Left lobe of liver (tissue), 2 donors: ENCODE results near the gene RNPS1. TPM values are rescaled to one million over a fixed set of nuclear protein-coding genes. Genes with fewer than 3 reads are reported as not detected.
A peak's percentile ranks its signal among the peaks of the same experiment; 100 is the strongest.
"Not testable (repeated sequence)": the region's sequence is repeated elsewhere in the genome, so short reads cannot be mapped to it uniquely, and the experiment has no call there.

Source experiments
- ATAC-seq: fragments of 200-7000 bp; cut with Tn5 transposase; one replicate; pipeline ENCODE4 v1.9.1; 2020; ENCODE audit warnings: mild to moderate bottlenecking, moderate library complexity
- DNase-seq: peaks from one replicate; pipeline ENCODE4 v3.0.0-alpha.2; 2020; ENCODE audit warnings: low spot score
- total RNA-seq: library from RNA; stranded (reverse); gene quantifications from one replicate; pipeline ENCODE4 v1.2.1, GENCODE V29; 2021
- donor health status: DM: no; HTN: no; CAD: no; lungs with moderate emphysema.
- donor health status: DM: no; HTN: yes; CAD: no.

RNPS1 gene
- total RNA-seq, 1 donor from 2014 or later: 32.1 TPM

DNA sequence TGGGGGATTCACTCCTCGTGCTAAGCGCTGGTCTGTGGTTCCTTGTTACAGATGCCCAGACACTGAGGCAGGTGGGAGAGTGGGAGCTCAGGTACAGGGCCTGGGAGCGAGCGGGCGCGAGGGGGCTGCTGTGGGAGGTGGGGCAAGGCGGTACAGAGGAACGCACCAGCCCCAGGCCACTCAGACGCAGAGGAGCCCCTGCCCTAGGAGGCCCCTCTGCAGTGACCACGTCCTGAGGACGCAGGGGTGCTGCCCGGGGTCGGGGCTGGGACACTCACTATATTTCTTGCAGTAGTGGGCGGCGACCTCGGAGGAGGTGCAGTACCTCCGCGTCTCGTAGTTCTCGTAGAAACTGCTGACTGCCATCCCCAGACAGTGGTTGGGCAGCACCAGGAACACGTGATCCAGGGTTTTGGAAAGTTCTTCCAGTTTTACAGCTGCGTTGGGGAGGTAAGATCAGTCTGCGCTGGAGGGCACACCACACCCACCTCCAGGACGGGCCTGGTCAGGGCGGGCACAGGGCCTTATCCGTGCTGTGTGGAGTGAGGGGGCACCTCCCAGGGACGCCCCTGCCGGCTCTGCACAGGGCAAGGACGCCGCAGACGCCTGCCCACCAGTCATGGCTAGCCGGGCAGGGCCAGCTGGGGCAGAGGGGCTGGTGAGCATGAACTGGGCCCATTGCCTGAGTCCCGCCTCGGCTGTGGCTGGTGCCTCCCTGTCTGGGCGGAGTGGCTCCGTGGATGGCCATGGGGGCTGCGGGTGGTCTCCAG, 16.3 kb upstream of the RNPS1 start:
- DNase-seq: no peak

DNA sequence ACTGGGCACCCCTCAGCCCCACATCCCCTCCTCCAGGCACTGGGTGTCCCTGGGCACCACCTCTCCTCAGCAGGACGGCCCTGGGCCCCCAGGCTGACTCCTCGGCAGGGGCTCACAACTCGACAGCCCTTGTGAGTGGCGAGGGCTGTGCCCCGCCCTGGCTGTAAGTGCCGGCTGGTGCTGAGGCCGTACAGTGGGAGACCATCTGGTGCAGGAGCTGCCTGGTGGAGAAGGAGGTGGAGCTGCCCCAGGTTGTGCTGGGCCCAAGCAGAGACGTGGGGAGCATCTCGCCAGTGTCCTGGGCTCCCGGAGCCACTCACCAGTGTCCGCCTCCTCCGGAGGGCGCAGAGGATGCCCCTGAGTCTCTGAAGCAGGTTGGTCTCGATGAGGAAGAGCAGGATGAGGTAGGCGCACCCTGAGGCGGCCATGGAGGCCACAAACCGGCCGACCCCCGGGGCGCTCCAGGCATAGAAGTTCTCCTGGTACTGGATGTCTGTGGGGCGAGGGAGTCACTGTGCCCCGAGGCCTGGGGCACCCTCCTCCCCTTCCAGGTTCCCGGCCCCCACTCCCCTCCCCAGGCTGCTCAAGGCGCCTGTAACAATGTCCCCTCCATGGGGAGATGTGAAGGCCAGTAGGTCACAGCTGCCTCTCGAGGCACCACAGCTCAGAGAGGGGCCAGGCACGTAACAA, 15.1 kb upstream of the RNPS1 start:
- ATAC-seq (no peak), DNase-seq (no peak)

More for the DNA sequence above, 16.3 kb upstream of the RNPS1 start:
- ATAC-seq: no peak

DNA sequence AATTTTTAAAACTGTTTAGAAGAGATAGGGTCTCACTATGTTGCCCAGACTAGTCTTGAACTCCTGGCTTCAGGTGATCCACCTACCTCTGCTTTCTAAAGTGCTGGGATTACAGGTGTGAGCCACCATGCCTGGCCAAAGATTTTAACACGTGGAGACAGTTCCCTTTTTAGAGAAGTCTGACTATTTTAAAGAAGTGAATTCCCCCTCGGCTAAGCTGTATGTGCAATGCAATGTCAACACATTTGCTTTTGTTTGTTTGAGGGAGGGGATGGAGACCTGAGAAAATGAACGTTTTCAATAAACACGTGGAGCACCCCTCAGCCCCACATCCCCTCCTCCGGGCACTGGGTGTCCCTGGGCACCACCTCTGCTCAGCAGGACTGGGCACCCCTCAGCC, 14.3 kb upstream of the RNPS1 start:
- ATAC-seq (no peak), DNase-seq (no peak)

DNA sequence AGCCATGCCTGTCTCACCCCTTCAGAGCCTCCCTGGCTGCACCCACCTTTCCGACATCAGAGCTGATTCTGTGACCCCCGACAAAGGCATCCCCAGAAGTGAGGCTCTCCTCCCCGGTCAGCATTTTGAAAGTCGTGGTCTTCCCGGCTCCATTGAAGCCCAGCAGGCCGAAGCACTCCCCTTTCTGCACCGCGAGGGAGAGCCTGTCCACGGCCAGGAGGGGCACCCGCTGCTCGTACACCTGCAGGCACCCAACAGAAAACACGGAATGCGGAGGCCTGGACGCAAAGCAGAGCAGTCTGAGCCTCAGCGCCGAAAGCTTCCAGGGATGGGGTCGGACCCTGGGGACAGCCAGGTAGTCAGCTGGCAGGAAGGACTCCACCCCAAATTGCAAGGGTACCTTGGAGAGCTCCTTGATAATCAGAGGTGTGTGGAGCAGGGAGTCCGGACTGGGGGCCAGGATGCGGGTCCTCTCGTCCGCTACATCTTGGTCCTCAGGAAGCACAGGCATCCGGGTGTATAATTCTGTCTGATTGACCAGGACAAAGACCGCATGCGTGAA, 13.1 kb upstream of the RNPS1 start:
- no peak for DNase-seq
- ATAC-seq: no peak

DNA sequence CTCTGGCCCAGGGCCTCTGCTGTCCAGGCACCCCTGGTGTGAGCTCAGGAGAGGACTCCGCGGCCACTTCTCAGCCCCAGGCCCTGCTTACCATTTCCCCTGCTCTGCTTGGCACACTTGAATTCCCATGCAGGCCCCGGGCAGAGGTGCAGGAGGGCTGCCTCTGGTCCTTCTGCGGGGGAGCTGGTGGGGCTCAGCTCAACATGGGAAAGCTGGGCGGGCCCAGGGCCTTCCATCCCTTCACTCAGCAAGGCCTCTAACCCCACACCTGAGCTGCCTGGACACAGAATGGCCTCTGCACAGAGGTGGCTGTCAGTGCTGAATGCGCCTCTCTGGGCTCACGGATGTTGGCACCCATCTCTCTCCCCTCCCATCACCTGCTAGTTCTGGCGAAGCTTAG, 12.5 kb upstream of the RNPS1 start:
- ATAC-seq (no peak), DNase-seq (no peak)

DNA sequence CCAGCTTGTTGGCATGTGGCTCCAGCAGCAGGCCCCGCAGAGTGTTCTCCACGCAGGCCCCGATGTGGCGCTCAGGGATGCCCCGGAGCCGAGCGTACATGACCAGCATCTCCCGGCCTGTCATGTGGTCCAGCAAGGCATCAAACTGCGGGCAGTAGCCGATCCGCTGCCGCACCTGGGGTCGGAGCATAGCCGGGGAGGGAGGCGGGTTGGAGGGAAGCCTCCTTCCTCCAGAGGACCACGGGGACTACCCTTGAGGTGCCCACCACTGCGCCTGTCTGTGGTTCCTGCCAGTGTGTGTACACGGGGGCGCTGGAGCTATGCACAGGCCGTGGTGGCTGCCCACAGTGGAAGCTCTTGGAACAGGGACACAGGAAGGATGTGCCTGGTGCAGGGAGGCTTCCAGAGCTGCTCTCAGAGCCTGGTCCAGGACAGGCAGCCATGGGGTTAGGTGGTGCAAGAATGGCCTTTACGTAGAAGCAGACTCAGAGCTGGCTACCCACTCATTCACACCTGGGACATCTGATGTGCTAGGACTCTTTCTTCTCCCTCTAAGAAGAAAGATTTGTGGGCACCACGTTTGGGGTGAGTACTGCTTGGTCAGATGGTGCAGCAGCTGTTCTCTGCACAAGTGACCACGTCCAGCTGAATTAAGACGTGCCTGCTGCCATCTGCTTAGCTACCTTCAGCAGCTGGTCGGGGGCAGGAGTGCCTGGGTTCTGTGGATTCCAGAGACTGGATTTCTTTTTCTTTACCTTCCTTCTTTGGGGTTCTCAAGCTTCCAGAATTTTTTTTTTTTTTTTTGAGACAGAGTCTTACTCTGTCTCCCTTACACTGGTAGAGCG, 11.3 kb upstream of the RNPS1 start:
- DNase-seq (no peak), ATAC-seq (no peak)

DNA sequence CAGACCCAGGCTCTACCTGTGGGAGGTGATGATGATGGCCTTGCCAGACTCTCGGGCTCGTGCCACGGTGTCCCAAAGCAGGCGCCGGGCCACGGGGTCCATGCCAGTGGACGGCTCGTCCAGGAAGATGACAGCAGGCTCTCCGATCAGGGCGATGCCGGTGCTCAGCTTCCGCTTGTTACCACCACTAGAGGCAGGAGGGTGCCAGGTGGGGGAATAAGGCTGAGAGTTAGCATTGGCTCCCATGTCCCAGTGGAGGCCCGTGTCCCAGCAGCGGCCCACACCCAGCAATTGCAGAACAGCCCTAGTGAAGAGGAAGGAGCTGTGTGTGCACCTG, 10.3 kb upstream of the RNPS1 start:
- DNase-seq (no peak), ATAC-seq (peak; percentile 21)

DNA sequence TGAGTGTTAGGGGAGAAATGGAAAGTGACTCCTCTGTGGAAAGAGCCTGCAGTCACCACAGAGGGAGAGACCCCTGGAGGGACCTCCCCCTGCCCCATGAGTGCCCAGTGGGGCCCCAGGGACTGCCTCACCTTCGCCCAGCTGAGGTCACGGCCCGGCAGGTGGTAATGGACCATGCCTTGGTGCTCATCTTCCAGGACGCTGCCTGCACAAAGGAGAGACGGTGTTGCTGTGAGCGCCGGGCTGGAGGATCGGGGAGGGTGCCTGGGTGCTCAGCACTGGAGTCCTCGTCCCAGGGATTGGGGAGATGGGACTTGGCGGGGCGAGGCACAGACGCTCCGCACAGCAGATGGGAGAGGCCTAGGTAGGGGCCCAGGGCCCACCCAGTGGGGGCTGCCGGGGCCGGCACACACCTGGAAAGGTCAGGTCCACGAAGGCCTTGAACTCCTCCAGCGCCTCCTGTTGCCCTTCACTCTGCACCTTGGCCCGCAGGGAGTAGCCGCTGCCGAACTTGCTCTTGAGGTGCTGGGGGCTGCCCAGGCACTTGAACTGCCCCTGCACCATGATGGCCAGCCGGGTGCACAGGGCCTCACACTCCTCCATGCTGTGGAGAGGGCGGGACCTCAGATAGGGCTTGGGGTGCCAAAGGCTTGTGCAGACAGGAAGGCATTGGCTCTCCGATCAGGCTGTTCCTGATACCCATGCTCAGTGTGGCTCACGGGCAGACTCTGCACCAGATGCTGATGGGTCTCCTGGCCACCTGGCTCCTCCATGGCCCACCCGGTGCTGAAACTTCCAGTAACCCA, 9.7 kb upstream of the RNPS1 start:
- no peak for ATAC-seq
- DNase-seq: no peak

DNA sequence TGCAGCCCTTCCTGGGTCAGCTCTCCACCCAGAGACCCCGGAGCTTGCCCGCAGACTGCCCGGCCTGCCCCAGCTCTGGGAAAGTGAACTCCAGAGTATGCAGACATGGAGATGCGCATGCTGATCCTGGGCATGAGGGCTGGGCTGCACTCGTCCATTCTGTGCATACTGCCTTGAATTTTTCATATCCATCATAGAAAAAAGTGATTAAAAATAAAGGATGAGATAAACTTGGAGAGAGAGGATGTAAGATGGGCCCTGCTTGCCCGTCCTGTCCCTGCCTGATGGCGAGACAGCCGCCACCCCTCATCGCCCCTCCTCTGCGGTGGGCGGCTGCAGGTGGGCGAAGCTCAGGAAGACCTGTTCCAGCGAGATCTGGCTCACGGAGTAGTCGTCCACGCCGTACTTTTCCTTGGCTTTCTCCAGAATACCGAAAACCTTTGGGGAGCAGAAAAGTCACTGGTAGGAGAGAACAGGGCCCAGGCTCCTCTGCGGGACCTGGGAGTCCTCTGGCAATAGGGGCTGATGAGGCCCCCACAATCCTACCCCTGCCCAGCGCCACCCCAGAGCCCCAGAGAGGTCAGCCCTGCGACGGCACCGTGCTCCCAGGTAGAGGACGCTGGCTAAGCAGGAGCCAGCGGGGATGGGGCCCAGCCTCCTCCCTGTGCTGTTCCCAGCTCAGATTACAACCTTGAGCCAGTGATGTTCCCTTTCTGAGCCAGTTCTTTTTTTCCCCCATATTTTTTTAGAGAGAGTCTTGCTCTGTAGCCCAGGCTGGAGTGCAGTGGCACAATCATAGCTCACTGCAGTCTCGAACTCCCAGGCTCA, 8.7 kb upstream of the RNPS1 start:
- no peak for ATAC-seq
- no peak for DNase-seq

DNA sequence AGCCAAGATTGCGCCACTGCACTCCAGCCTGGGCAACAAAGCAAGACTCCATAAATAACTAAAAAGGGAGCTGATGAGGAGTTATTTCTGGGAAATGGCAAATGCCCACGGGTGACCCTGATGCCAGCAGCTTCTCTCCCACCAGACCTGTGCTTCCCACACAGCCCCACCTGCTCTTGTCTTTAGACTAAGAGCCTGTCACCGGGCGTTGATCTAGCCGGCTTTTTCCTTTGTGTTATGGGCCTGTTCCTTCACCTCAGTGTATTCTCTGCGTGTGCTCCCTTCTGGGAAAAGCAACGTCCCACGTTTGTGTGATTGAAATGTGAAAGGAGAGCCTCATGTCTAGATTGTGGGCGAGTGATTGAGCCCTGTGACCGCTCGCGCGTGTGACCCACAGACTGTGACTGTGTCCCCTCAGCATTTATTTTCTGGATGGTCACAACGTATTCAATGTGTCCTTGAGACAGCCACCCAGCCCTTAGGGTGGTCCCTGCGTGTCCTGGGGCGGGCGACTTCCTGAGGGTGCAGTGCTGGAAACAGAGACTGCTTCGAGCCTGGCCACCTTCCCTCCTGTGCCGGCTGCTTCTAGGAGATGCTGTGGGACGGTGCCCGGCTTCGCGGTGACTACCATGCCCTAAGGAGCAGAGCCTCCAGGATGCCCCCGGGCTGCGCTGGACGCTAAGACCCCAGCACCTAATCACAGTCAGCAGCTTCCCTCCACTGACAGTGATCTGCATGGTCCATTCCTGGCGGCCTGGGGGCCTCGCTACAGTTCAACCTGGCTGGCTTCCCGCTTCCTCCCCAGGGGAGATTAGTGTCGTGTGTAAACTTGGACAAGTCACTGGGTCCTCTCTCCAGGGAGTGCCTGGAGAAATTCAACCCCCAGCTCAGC, 7.8 kb upstream of the RNPS1 start:
- ATAC-seq (no peak), DNase-seq (no peak)

DNA sequence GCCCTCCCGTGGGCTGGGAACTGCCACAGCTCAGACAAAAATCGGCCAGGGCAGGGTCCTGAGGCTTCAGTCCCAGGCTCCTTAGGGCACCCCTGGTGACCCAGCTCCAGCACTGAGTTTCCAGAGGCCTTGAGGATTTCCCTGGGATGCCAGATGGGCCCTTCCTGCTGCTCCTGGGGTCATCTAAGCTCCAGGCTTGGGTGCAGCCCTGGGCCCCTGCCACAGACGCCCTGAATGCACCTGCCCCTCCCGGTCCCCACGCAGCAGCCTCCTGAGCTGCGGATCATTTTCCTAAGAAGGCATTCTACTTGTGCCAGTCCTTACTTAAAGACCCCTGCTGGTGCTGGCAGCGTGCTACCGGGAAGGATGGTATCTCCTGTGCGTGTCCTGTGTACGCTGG, 6.0 kb upstream of the RNPS1 start:
- ATAC-seq (no peak), DNase-seq (no peak)

DNA sequence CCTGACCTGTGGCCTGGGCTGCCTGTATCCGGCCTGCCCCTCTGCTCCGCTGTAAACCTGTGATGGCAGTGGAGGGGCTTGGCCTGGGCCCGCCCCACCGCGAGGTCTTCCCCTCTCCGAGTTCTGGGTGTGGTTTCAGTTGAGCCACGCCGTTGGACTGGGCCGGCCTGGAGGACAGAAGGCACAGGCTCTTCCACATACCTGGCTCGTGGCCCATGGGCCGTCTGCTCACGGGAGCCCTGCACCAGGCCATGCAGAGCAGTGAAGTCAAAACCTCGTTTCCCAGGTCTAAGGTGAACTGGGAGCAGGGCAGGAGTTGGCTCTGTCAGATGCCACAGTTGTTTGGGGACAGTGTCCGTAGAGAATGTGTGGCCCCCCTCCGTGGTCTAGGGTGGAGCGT, 5.6 kb upstream of the RNPS1 start:
- DNase-seq: no peak
- no peak for ATAC-seq

DNA sequence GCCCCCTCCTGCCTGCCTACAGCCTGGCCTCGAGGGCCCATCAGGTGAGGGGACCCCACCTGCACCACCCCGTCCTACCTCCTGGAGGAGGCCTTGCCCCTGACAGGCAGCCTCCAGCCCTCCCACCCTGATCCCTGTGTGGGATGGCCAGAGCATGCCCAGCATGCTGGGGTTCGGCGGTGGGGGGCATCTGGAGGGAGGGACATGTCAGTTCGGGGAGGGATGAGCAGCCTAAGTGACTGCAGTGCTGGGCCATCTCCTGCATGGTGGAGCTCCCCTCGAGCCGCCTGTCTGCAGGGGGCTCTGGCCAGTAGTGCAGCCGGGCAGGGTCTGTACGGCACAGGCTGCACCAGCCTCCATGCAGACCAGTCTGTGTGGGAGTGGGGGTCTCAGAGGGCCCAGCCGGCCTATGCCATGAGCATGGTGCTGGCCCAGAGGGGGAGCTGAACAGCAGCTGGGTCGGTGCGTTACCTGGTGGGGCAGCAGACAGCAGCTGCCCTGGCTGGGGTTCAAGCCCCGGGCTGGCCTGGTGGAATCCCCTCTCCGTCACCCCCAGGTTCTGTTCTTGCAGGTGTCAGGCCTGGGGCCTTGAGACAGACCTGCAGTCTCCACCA, 4.0 kb upstream of the RNPS1 start:
- DNase-seq: no peak
- ATAC-seq: no peak

DNA sequence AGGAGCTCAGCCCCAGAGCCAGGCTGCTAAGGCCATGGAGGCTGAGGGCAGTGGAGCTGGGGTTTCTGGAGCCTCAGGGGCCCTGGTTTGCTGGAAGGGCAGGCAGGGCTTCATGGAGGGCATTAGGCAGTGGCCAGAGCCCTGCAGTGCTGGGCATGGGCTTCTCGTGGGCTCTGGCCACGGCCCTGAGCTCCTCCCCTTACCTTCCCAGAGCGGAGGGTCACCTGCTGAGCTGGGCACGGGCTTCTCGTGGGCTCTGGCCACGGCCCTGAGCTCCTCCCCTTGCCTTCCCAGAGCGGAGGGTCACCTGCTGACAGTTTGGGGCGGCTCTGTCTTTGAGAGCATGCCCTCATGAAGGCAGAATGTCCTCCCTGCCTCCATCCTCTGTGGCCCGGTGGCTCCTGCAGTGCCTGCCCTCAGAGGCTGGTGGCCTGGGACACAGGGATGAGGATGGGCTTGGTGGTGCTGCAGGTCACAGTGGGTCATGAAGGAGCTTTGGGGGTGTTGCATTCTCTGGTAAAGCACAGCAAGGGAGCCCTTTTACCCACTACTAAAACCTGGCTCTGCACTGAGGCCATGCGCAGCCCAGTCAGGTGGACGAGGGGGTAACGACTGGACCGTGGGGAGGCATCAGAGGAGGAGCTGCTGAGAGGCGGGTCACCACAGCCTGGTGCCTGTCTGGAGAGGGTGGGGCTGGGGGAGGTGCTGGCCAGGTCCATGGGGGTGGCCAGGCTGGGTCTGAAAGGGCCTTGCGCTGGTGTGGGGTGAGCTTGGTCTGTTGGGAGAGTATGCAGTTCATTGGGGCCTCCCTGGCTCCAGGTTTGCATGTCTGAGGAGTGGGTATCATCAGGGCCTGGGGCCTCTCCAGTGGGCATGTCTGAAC, 2.9 kb upstream of the RNPS1 start:
- no peak for DNase-seq
- ATAC-seq: no peak

DNA sequence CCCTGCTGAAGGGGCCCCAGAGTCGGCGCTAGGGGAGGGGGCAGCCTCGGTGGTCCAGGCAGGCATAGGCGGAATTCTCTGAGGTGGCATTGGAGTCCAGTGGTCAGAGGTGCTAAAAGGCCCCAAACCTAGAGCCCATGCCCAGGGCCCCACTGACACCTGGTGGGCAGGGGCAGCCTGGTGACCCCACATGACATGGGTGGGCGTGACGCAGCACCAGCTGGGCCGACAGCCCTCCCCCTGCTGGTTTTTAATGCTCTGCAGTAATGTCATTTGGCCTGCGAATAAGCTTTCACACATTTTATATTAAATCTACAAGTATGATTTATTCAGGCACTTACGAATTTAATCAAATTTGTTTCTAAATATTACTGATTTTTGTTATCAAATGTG, 2.1 kb upstream of the RNPS1 start:
- DNase-seq: no peak
- ATAC-seq: no peak

DNA sequence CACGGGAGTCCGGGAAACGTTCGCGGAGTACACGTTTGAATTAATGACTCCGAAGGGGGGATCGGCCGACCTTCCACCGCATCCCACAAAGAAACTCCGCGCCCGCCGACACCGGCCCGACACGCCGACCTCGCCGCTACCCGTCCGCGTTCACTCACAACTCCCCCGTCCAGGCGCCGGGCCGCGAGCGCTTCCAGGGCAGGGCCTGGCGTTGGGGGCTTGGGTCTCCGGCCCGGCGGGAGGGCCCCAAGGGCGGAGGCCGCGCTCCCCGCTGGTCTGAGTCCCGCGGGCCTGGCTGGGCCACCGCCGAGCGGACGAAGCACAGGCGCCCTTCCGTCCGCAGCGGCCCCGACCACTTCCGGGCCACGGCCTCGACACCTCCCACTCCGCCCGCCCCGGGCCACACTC, 417 bp downstream of the RNPS1 start:
- peak; percentile 82 for ATAC-seq
- not testable (repeated sequence) for DNase-seq

DNA sequence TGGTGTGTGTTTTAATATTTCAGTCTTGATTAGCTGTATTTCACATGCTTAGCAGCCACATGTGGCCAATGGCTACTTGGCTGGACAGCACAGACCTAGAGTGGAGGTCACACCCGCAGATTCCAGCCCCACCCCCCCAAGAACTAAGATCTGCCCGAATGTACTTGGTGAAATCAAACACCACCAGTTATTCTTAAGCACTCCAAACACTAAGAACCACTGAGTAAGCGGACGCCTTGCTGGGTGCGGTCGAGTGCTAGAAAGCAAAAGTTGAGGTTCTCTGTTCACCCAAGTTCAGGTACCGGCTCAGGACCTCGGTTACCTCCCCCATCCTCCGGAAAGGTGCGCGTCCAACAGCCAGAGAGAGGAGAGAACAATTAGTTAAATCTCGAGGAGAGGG, 1.0 kb downstream of the RNPS1 start:
- not testable (repeated sequence) for ATAC-seq, DNase-seq
